Peyer's patch (tissue), 4 donors: ENCODE results near the gene CTNNA1.

Source experiments
- POLR2A ChIP-seq, 2 donors: fragments of 450-650 bp; IDR thresholded peaks; one replicate each; pipeline ENCODE4 v1.5.1; 2017; ENCODE audit warnings: antibody characterized with exemption in 2 of 2, mild to moderate bottlenecking in 2 of 2, moderate library complexity in 2 of 2
- TF ChIP-seq, protein P1 (sequence below), 6 experiments: fragments of 450-650 bp in 4 of 6; fragments of 200-600 bp in 2 of 6; sonication (generic) in 1 of 6; IDR thresholded peaks; one replicate each; pipeline ENCODE4 v1.5.1; 2017 to 2019; ENCODE audit warnings: antibody characterized with exemption in 6 of 6, mild to moderate bottlenecking in 3 of 6, moderate library complexity in 1 of 6

DNA sequence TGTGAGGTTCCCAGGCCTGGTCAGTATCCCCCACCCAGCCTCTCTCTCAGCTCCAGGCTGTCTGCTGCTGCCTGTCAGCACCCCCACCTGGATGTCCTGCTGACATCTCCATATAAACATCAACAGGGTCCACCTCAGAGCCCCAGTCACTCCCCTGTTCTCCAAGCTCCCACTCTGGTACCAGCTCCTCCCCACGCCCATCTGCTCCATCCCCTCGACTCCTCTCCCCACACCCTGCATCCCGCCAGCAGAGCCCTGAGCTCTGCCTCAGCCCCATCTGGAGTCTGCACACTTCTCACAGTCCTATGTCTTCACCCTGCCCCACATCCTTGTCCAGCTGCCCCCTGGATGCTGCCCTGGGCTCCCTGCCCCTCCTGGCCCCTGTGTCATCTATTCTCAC lies 189.6 kb downstream of the CTNNA1 start:
- TF ChIP-seq, protein P1, sequence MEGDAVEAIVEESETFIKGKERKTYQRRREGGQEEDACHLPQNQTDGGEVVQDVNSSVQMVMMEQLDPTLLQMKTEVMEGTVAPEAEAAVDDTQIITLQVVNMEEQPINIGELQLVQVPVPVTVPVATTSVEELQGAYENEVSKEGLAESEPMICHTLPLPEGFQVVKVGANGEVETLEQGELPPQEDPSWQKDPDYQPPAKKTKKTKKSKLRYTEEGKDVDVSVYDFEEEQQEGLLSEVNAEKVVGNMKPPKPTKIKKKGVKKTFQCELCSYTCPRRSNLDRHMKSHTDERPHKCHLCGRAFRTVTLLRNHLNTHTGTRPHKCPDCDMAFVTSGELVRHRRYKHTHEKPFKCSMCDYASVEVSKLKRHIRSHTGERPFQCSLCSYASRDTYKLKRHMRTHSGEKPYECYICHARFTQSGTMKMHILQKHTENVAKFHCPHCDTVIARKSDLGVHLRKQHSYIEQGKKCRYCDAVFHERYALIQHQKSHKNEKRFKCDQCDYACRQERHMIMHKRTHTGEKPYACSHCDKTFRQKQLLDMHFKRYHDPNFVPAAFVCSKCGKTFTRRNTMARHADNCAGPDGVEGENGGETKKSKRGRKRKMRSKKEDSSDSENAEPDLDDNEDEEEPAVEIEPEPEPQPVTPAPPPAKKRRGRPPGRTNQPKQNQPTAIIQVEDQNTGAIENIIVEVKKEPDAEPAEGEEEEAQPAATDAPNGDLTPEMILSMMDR (IDR thresholded peaks at IDR 0.05): no peak
- no peak for TF ChIP-seq POLR2A (IDR thresholded peaks at IDR 0.05)
